ENCODE data around the gene ZMAT1.
"Not testable (repeated sequence)": the region's sequence is repeated elsewhere in the genome, so short reads cannot be mapped to it uniquely, and the experiment has no call there.

The ZMAT1 gene

DNA sequence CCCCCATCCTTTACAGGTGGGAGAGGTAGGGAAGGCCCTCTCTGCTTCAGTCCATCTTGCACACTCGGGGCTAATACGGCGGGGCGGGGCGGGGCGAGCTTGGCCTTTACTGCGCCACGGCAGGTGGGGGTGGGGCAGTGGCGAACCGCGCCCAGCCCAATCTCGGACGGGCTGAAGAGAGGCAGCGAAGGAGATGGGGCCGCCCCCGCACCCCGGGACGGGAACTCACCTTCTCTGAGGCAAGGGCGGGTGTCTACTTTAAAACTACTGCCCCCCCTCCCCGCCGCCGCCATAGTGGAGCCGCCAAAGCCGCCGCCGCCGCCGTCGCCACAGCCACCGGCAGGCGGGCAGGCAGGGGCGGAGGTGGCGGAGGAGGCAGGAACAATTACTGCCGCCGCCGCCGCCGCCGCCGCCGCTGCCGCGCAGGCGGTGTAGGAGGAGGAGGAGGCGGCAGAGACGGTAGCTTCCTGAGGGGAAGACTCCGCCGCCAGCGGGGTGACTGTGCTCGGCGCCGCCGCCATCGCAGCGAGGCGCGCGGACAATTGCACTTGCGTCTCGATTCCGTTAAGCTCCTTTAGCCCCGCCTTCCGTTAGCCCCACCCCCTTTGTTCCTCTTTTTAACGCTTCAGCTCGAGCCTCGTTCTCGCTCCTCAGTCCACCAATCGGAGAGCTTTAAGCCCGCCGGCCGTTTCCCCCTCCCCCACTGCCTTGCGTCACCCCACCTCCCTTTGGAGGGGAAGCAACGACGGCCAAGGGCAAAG lies at the start of gene ZMAT1:
Gene ZMAT1, minus strand, starts transcription at position 540 of the 761 bp plus-strand sequence. Its CDS starts 19 bp downstream, at position 521.
- in situ Hi-C loops (cut with MboI; ENCODE audit: low sequenced_read_pairs) = no loop called here

DNA sequence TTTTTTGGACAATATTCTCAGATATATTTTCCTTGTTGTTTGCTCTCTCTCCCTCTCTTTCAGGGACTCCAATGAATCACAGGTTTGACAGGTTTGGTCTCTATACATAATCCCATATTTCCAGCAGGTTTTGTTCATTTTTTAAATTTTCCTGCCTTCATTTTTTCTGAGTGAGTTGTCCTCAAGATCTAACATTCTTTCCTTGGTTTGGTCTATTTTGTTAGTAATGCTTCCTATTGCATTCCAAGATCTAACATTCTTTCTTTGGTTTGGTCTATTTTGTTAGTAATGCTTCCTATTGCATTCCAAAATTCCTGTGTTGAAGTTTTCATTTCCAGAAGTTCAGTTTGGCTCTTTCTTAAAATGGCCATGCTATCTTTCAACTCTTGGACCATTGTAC lies 45.3 kb upstream of the ZMAT1 start:
- in situ Hi-C loops (cut with MboI; ENCODE audit: low sequenced_read_pairs) = no loop called here

DNA sequence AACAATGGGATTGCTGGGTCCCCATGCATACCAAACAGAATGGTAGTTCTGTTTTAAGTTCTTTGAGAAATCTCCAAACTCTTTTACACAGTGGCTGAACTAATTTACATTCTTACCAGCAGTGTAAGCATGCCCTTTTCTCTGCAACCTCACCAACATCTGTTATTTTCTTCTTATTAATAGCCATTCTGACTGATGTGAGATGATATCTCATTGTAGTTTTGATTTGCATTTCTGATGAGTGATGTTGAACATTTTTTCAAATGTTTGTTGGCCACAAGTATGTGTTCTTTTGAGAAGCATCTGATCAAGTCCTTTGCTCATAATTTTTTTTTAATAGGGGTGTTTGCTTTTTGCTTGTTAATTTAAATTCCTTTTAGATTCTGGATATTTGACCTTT lies 41.2 kb upstream of the ZMAT1 start:
- in situ Hi-C loops (cut with MboI; ENCODE audit: low sequenced_read_pairs) = no loop called here

DNA sequence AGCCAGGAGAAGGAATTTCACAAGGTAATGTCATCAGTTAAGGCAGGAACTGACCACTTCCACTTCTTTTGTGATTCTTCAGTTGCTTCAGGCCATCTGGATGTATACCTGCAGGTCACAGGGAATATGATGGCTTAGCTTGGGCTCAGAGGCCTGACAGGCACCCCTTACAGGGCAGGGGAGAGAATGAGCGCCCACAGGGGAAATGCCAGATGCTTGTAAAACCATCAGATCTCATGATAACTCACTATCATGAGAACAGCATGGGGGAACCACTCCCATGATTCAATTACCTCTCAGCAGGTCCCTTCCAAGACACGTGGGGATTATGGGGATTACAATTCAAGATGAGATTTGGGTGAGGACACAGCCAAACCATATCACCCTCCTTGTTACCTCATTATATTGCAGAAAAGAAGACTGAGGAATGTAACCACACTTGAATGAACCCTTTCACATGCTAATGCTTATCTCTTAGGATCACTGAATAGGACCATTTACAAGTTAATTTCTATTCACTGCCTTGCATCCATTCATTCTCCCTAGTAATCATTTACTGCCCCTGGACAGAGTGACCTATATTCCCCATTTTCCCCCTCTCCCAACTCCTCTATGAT lies 33.2 kb upstream of the ZMAT1 start:
- in situ Hi-C loops (cut with MboI; ENCODE audit: low sequenced_read_pairs) = not testable (repeated sequence)

DNA sequence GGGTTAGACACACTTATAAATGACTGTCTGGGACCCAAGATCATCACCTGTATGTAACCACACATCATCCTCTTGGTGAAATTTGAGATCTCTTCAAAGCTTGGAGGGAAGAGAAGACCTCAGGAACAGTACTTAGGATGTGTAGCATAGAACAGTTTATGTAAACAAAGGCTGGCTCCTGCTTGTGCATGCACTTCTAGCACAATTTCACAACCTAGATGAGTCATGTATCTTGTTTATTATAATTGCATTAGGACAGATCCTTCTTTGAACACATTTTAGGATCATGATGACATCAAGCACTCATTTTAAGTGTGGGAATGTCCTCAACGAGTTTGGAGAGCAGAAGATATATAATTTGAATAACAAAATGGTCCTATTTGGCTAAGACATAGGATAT lies 26.3 kb upstream of the ZMAT1 start:
- in situ Hi-C loops (cut with MboI; ENCODE audit: low sequenced_read_pairs) = no loop called here

DNA sequence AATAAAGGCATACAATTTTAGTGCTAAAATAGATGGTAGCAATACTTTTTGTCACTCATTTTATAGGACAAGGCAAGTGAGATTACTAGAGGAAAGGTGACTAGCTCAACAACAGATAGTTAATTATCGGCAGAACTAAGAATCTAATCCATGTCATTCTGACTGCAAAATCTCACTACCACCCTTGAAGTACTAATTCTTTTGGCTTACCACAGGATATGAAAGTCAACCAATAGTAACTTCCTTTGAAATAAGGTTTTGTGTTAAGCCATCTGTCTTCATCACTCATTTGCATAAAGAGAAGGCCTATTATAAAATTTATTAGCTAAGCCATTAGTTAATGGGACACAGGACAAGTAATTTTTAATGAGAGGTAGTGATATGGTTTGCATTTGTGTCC lies 25.3 kb upstream of the ZMAT1 start:
- in situ Hi-C loops (cut with MboI; ENCODE audit: low sequenced_read_pairs) = no loop called here

DNA sequence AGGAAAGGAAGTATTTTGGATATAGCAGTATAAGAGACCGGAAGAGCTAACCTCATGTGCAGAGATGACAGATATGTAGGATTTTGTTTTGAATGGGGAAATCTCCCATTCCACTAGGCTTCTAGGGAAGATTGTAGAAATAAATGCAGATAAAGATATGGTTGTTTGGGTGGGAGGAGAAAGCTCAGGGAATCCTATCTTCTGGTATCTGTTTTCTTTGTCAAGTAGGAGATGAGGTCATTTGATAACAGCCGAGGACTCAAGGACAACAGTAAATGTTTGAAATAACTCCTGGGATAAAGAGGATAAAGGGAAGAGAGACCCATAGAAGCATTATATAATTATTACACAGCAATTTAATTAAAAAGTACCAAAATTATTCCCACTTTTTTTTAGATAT lies 24.7 kb upstream of the ZMAT1 start:
- in situ Hi-C loops (cut with MboI; ENCODE audit: low sequenced_read_pairs) = no loop called here

DNA sequence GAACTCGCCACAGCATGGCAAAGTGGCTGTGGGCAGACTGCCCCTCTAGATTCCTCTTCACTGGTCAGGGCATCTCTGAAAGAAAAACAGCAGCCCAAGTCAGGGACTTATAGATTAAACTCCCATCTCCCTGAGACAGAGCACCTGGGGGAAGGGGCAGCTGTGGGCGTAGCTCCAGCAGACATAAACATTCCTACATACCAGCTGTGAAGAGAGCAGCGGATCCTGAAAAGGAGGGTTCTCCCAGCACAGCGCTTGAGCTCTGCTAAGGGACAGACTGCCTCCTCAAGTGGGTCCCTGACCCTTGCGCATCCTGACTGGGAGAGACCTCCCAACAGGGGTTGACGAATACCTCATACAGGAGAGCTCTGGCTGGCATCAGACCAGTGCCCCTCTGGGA lies 18.8 kb upstream of the ZMAT1 start:
- in situ Hi-C loops (cut with MboI; ENCODE audit: low sequenced_read_pairs) = no loop called here

DNA sequence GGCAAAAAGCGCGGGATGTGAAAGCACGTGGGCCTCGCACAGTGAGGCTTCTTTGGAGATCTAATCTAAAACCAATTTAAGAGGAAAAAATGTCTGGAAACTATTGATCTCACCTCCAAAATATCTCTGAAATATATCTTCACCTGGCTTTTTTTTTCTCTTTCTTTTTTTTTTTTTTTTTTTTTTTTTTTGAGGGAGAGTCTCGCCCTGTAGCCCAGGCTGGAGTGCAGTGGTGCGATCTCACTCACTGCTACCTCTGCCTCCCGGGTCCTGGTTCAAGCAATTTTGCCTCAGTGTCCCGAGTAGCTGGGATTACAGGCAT lies 383 bp upstream of the ZMAT1 start:
- in situ Hi-C loops (cut with MboI; ENCODE audit: low sequenced_read_pairs) = no loop called here

DNA sequence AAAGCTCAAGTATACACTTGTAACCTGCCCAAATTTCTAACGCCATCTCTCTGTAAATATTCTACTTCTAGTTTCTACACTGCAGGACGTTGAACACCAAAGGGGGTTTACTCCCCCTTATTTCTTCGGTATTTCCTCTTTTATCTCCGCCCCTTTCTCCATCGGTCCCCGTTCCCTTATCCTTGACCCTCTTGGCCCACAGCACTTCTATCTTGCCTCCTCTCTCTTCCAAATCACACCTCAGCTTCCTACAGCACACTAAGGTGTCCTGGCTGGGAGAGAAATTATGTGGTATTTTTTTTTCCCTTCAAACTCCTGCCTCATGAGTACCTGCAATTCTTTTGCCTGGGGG lies 715 bp downstream of the ZMAT1 start:
- in situ Hi-C loops (cut with MboI; ENCODE audit: low sequenced_read_pairs) = no loop called here

DNA sequence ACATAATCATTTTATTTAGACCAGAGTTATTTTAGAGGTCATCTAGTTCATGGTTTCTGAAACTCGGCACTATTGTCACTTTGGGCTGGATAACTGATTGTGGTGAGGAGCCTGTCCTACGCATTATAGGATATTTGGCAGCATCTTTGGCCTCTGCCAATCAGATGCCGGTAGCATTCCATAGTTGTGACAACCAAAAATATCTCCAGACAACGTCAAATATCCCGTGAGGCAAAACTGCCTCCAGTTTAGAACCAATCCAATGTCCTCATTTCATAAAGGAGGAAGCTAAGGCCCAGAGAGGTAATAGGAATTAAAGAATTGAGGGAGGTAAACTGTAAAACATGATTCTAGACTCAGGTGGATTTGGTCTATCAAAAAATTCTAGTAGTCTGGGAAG lies 6.1 kb downstream of the ZMAT1 start:
- in situ Hi-C loops (cut with MboI; ENCODE audit: low sequenced_read_pairs) = no loop called here

DNA sequence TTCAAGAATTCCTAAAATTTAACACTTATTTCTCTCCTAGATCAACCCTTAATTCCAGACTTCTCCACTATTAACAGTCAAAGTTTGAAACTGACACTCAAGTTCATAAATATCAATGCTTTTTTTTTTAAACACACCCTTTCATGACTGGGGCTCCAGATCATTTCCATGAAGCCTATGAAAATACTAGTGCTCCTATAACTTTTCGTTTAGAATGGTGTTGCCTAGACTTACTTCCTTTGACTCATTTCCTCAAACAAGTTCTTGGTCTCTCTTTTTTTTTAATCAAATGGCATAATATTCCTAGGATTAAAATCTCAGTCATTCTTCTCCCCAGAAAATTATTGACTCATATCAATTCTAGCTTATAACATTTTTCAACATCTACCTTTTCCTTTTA lies 13.1 kb downstream of the ZMAT1 start:
- in situ Hi-C loops (cut with MboI; ENCODE audit: low sequenced_read_pairs) = no loop called here

DNA sequence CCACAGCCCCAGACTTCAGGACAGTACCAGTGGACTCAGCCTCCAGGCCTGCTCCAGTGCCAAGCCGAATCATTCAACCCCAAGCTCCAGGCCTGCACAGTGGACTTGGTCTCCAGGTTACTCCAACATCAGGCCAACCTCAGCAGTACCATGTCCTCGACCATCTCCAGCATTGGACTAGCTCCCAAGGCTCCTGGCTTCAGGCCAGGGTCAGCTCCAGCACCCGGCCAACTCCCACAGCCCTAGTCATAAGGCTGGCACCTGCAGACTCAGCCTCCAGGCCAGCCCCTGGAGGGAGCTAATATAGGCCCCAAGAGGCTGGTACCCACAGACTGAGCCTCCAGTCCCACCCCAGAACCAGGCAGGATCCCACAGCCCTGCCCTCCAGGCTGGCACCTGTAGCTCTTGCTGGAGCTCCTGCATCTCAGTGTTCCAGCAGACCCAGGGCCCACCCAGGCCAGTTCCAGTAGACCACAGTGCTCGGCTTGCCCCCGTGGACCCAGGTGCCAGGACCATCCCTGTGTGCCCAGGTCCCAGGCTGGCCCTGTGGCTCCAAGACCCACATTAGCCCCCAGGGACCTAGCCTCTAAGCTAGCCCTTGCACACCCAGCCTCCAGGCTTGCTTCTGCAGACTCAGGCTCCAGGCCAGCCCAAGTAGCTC lies 25.6 kb downstream of the ZMAT1 start:
- in situ Hi-C loops (cut with MboI; ENCODE audit: low sequenced_read_pairs) = no loop called here

DNA sequence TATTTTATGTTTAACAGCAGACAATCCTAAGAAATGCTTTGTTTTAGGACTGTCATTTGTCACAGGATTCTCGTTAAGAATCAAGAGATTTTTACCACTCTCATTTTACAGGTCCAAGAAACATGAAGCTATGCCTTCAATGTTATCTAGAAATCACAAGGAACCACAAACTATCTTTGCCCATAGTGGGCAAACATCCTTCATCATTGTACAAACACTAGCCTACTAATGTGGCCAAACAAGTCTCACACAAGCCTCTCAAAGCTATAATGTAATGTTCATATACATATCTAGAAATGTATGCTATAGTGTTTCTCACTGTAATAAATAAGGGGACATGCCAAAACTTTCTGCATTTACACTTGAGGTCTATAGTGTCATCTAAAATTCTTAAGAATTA lies 26.8 kb downstream of the ZMAT1 start:
- in situ Hi-C loops (cut with MboI; ENCODE audit: low sequenced_read_pairs) = no loop called here

All from HL-60/S4 treated with retinoic acid at 250 ng/mL for 4 days and 3 days (cell line).